ENCODE measurements around the gene RXRA.

DNA sequence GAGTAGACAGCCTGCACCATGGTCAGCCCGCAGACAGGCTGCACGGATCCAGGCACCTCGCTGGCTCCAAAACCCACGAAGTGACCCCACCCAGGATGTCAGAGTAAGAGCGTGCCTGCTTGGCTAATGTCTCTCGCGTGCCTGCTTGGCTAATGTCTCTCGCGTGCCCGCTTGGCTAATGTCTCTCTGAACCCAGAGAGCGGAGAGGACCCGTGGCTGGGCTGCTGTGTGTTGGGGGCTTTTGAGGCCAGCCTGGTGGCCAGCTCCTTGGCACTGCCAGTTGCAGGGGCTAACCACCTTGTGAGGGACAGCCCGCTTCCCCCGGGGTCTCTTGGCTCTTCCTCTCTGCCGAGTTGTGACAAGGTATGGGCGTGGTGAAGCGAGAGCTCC lies 8.9 kb upstream of the RXRA start:
- TF ChIP-seq, protein P1, sequence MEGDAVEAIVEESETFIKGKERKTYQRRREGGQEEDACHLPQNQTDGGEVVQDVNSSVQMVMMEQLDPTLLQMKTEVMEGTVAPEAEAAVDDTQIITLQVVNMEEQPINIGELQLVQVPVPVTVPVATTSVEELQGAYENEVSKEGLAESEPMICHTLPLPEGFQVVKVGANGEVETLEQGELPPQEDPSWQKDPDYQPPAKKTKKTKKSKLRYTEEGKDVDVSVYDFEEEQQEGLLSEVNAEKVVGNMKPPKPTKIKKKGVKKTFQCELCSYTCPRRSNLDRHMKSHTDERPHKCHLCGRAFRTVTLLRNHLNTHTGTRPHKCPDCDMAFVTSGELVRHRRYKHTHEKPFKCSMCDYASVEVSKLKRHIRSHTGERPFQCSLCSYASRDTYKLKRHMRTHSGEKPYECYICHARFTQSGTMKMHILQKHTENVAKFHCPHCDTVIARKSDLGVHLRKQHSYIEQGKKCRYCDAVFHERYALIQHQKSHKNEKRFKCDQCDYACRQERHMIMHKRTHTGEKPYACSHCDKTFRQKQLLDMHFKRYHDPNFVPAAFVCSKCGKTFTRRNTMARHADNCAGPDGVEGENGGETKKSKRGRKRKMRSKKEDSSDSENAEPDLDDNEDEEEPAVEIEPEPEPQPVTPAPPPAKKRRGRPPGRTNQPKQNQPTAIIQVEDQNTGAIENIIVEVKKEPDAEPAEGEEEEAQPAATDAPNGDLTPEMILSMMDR (IDR thresholded peaks at IDR 0.05; ENCODE audit: low read length): no peak
- TF ChIP-seq EZH2 (IDR thresholded peaks at IDR 0.05; ENCODE audit: borderline replicate concordance, low read length): no peak
